ENCODE data around the gene NDUFA1. TPM values are rescaled to one million over a fixed set of nuclear protein-coding genes. Genes with fewer than 3 reads are reported as not detected.

NDUFA1 gene
- total RNA-seq, result 55.8 and 56.6 TPM in 2 replicates

DNA sequence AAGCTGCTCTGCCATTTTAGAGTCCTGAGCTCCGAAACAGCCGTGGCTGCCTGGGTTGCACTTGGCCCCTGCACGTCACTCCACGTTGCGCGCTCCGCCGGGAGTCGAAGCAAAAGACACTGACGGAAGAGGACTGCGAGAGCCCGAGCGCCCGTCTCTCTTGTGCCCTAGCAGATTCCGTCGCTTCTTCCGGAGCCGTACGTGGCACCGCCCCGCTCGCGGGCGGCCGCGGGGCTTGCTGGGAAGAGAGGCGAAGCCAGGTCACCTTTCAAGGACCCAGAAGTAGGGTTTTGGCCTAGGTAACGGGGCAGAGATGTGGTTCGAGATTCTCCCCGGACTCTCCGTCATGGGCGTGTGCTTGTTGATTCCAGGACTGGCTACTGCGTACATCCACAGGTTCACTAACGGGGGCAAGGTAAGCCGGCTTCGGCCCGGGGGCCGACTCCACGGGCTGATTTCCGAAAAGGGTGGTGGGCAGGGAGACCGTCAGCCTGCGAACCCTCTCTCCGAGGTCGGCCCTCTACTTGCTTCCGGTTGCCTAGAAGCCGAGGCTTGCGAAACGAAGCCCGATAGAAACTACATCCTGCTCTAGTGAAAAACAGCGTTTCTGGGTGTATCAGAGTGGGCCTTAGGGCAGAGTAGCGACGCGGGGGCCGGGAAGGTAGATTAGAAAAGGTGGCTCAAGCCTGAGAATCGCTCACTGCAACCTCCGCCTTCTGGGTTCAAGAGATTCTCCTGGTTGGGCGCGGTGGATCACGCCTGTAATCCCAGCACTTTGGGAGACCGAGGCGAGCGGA lies at the start of gene NDUFA1, which contains the start of gene RNF113A:
NDUFA1 (plus strand) TSS at position 234 of the 797 bp plus-strand sequence; CDS start at position 314, 80 bp downstream.
RNF113A (minus strand) TSS at position 135 of the 797 bp plus-strand sequence; CDS start at position 15, 120 bp downstream.

GRCh38 chrX:119852382-119853353 lies 19.0 kb upstream of the NDUFA1 start, which contains the start of gene UPF3B:
TSS of gene UPF3B (minus strand) at chrX:119852963. CDS start at chrX:119852928, 35 bp downstream.

GRCh38 chrX:119895843-119896326 lies 24.3 kb downstream of the NDUFA1 start, which contains the start of gene AKAP14:
TSS of gene AKAP14 (plus strand) at chrX:119895893. CDS start at chrX:119903224, 7,331 bp downstream.

Other genes starting within 250 kb of the NDUFA1 start
- 25.2 and 26.6 TPM in 2 replicates for gene SEPTIN6, start 178.7 kb upstream of the NDUFA1 start, total RNA-seq
- gene SOWAHD, start 113.2 kb upstream of the NDUFA1 start, total RNA-seq, result 0.13 and 0.32 TPM in 2 replicates
- 1,978 and 2,317 TPM in 2 replicates for gene RPL39, start 80.2 kb upstream of the NDUFA1 start, total RNA-seq
- 1.8 TPM in 2 replicates for gene UPF3B, start 18.9 kb upstream of the NDUFA1 start, total RNA-seq
- 12.0 and 12.5 TPM in 2 replicates for gene RNF113A, start 99 bp upstream of the NDUFA1 start, total RNA-seq
- gene AKAP14, start 24.1 kb downstream of the NDUFA1 start, total RNA-seq, result not detected in 2 replicates
- gene NKAP, start 71.9 kb downstream of the NDUFA1 start, total RNA-seq, result 5.2 and 5.4 TPM in 2 replicates
- gene RHOXF2B, start 205.9 kb downstream of the NDUFA1 start, total RNA-seq, result not detected in 2 replicates
- gene RHOXF1, start 244.1 kb downstream of the NDUFA1 start, total RNA-seq, result not detected in 2 replicates

Measured in articular chondrocyte of knee joint (primary cell).